Keratinocyte (primary cell): Measurements from ENCODE around the gene ATP6V0B. TPM values are rescaled to one million over a fixed set of nuclear protein-coding genes. Genes with fewer than 3 reads are reported as not detected.

Experiments used
- DNase-seq: peaks from one replicate; pipeline ENCODE4 v3.0.0-alpha.2; 2011; ENCODE audit warnings: low read depth, missing footprints, low spot score
- FAIRE-seq: peaks from 2 replicates; lab custom pipeline; 2011; peaks lifted over from hg19 to GRCh38; lab: Jason Lieb, UNC
- H2AFZ ChIP-seq: 2 replicates; pipeline ENCODE4 v1.6.0; 2012; ENCODE audit warnings: low read length, control low read depth, inconsistent platforms; ENCODE audit not compliant: control insufficient read depth
- H3K27ac ChIP-seq: 2 replicates; pipeline ENCODE4 v1.5.1; 2011; ENCODE audit warnings: low read length; ENCODE audit not compliant: control insufficient read depth, insufficient read depth
- H3K27me3 ChIP-seq: 3 replicates; pipeline ENCODE4 v1.6.0; 2011; ENCODE audit warnings: low read length; ENCODE audit not compliant: control insufficient read depth, insufficient read depth; ENCODE audit errors: extremely low read depth
- H3K36me3 ChIP-seq, 2 experiments: 2 replicates in 1 of 2; 3 replicates in 1 of 2; pipeline ENCODE4 v1.5.1; 2011; ENCODE audit warnings: low read length in 2 of 2, mild to moderate bottlenecking in 1 of 2; ENCODE audit not compliant: control insufficient read depth in 2 of 2, insufficient read depth in 2 of 2; ENCODE audit errors: extremely low read depth in 1 of 2
- H3K4me1 ChIP-seq: 3 replicates; pipeline ENCODE4 v1.5.1; 2011; ENCODE audit warnings: low read length; ENCODE audit not compliant: control insufficient read depth, insufficient read depth; ENCODE audit errors: extremely low read depth
- H3K4me2 ChIP-seq: 3 replicates; pipeline ENCODE4 v1.6.0; 2011; ENCODE audit warnings: low read depth, low read length; ENCODE audit not compliant: control insufficient read depth, insufficient read depth; ENCODE audit errors: extremely low read depth
- H3K4me3 ChIP-seq, 3 experiments: fragments of 200-600 bp in 1 of 3; sonication (generic) in 1 of 3; 2 replicates in 2 of 3; 3 replicates in 1 of 3; pipeline ENCODE4 v1.5.1; 2011 to 2016; ENCODE audit warnings: low read length in 3 of 3, mild to moderate bottlenecking in 3 of 3, control low read depth in 2 of 3, inconsistent platforms in 1 of 3, low read depth in 1 of 3, mixed read lengths in 1 of 3, mixed run types in 1 of 3, moderate library complexity in 1 of 3; ENCODE audit not compliant: control insufficient read depth in 2 of 3, insufficient read depth in 2 of 3; ENCODE audit errors: extremely low read depth in 1 of 3
- H3K79me2 ChIP-seq: 2 replicates; pipeline ENCODE4 v1.6.0; 2012; ENCODE audit warnings: low read length; ENCODE audit not compliant: control insufficient read depth, insufficient read depth
- H3K9ac ChIP-seq: 3 replicates; pipeline ENCODE4 v1.6.0; 2011; ENCODE audit warnings: low read length; ENCODE audit not compliant: control insufficient read depth, insufficient read depth; ENCODE audit errors: extremely low read depth
- H3K9me1 ChIP-seq: 3 replicates; pipeline ENCODE4 v1.6.0; 2011; ENCODE audit warnings: low read length; ENCODE audit not compliant: control insufficient read depth, insufficient read depth; ENCODE audit errors: extremely low read depth
- H3K9me3 ChIP-seq: 2 replicates; pipeline ENCODE4 v1.5.1; 2012; ENCODE audit warnings: low read depth, low read length; ENCODE audit not compliant: control insufficient read depth
- H4K20me1 ChIP-seq: 3 replicates; pipeline ENCODE4 v1.6.0; 2011; ENCODE audit warnings: low read length; ENCODE audit not compliant: control insufficient read depth, insufficient read depth; ENCODE audit errors: extremely low read depth
- CTCF ChIP-seq, 3 experiments: IDR thresholded peaks in 1 of 3; conservative IDR thresholded peaks in 1 of 3; optimal IDR thresholded peaks in 1 of 3; 2 replicates in 2 of 3; 3 replicates in 1 of 3; pipeline versions ENCODE3 to v1.5.1; 2011; ENCODE audit warnings: low read length in 3 of 3, mild to moderate bottlenecking in 3 of 3, moderate library complexity in 2 of 3, control low read depth in 1 of 3, inconsistent platforms in 1 of 3; ENCODE audit not compliant: insufficient read depth in 2 of 3; ENCODE audit errors: extremely low read depth in 1 of 3
- EZH2 ChIP-seq: IDR thresholded peaks from one replicate; pipeline ENCODE4 v1.6.1; 2012; ENCODE audit warnings: inconsistent platforms, mild to moderate bottlenecking, low read length, moderate library complexity
- dilution Hi-C: fragments of 300-500 bp; cut with MboI; formaldehyde crosslinking; loops from one replicate; pipeline ENCODE4 v1.7.0; 2020; ENCODE audit warnings: low sequenced_read_pairs; ENCODE audit not compliant: extremely low pct_ligation_motif_present
- polyA plus RNA-seq, 5 experiments: library from polyadenylated mRNA; depleted of rRNA in 3 of 5; stranded (reverse) in 3 of 5; stranded (forward) in 1 of 5; unstranded in 1 of 5; fragments of >200 nt; gene quantifications; 1 replicate in 1 of 5; 2 replicates in 3 of 5; 3 replicates in 1 of 5; pipeline versions ENCODE4 v1.2.1 to v1.2.3, GENCODE V29; 2011 to 2012; ENCODE audit warnings: missing spikeins in 2 of 5, low read depth in 1 of 5, low replicate concordance in 1 of 5

Gene ATP6V0B
- polyA plus RNA-seq, 1 donor (not counting 4 experiments of a cell fraction or from before 2014, with no cell fraction given): 195 TPM

DNA sequence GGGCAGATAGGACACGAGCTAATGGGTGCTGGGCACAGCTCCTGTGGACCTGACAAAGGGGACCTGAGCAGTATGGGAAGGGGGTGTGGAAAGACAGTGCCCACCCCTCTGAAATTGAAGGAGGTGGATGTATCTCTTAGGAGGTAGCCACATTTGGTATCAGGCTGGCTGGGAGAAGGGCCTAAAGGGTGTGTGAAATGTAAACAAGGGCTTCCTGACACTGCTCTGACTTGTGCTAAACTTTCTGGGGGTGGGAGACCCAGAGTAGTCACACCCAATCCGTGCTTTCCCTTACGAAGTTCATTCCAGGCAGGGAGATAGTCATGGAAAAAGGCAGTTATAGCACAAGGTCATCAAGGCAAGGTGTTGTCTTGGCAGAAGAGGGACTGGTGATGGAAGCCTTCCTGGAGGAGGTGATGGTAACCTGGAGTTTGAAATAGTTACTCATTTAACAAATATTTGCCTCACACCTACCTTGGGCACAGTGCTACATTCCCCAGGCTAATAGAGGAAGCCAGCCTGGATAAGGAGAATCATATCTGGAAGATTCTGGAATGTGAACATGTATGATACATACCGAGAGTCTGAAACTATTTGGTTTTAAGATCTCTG lies 11.3 kb downstream of the ATP6V0B start:
- no peak overlapping the region for H3K4me3 ChIP-seq
- H3K9me3 ChIP-seq: no peaks in the 10 kb centered on the region
- no peak for DNase-seq
- dilution Hi-C loops: no loop called here
- H3K27ac ChIP-seq: peak overlapping the region; percentile 41
- H3K9me1 ChIP-seq: no peaks in the 10 kb centered on the region
- H3K9ac ChIP-seq: no peak overlapping the region
- no peak overlapping the region for H2AFZ ChIP-seq
- peaks cover 24% of the 10 kb centered on the region for H3K4me1 ChIP-seq
- peak; percentile 49 for FAIRE-seq
- no peak overlapping the region for H3K4me2 ChIP-seq
- TF ChIP-seq CTCF (optimal IDR thresholded peaks at IDR 0.05 in 1 of 3, IDR thresholded peaks at IDR 0.05 in 1 of 3, conservative IDR thresholded peaks at IDR 0.05 in 1 of 3; ENCODE audit: extremely low read depth in 1 of 3, insufficient read depth in 2 of 3, low read length in 3 of 3) (no peak), EZH2 (no peak)
- peaks cover 35% of the 10 kb centered on the region for H3K79me2 ChIP-seq
- no peaks in the 10 kb centered on the region for H3K27me3 ChIP-seq
- no peaks in the 10 kb centered on the region for H4K20me1 ChIP-seq
- H3K36me3 ChIP-seq: peaks cover 20 to 47% of the 10 kb centered on the region in 2 experiments

DNA sequence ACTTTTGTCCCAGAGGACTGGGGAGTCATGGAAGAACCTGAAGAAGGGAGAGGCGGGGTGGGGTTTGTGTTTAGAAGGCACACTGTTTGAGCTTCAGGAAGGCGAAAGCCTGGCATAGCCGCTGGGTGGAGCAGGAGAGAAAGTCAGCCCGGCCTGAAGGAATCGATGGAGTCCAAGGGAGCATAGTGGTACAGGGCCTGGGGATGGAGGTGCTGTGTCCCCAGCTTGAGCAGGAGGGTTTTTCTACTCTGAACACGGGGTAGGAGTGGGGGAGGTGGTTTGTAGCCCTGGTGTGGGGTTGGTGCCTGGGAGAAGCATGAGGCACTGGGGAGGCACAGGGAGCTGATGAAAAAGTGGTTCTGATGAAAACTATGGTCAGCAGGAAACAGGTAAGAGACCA lies 12.0 kb downstream of the ATP6V0B start:
- peaks cover 29% of the 10 kb centered on the region for H3K79me2 ChIP-seq
- FAIRE-seq: no peak
- H4K20me1 ChIP-seq: no peaks in the 10 kb centered on the region
- DNase-seq: no peak
- H2AFZ ChIP-seq: no peak overlapping the region
- peaks cover 21% of the 10 kb centered on the region for H3K4me1 ChIP-seq
- peak overlapping the region; percentile 41 for H3K27ac ChIP-seq
- no peak overlapping the region for H3K4me3 ChIP-seq
- no peaks in the 10 kb centered on the region for H3K9me1 ChIP-seq
- dilution Hi-C loops: no loop called here
- no peaks in the 10 kb centered on the region for H3K9me3 ChIP-seq
- no peak overlapping the region for H3K4me2 ChIP-seq
- peaks cover 20 to 45% of the 10 kb centered on the region in 2 experiments for H3K36me3 ChIP-seq
- no peaks in the 10 kb centered on the region for H3K27me3 ChIP-seq
- peak in 1 of 3 experiments; percentile 28 for TF ChIP-seq CTCF (optimal IDR thresholded peaks at IDR 0.05 in 1 of 3, IDR thresholded peaks at IDR 0.05 in 1 of 3, conservative IDR thresholded peaks at IDR 0.05 in 1 of 3; ENCODE audit: extremely low read depth in 1 of 3, insufficient read depth in 2 of 3, low read length in 3 of 3)
- TF ChIP-seq EZH2: no peak
- no peak overlapping the region for H3K9ac ChIP-seq
